Liver (tissue), 3 donors: ENCODE measurements around the gene CBLC.

Experiments used
- EGR1 ChIP-seq, 2 donors: IDR thresholded peaks; 2 replicates each; pipeline ENCODE4 v1.6.1; 2016 to 2018; ENCODE audit warnings: antibody characterized with exemption in 2 of 2, low read depth in 2 of 2
- GABPA ChIP-seq, 2 donors: IDR thresholded peaks in 1 of 2; conservative IDR thresholded peaks in 1 of 2; 2 replicates each; pipeline ENCODE4 v1.6.1; 2016; ENCODE audit warnings: antibody characterized with exemption in 2 of 2, mild to moderate bottlenecking in 1 of 2, moderate library complexity in 1 of 2
- JUND ChIP-seq, 2 donors: IDR thresholded peaks; 2 replicates each; pipeline ENCODE4 v1.6.1; 2016; ENCODE audit warnings: antibody characterized with exemption in 2 of 2
- RAD21 ChIP-seq, 2 donors: IDR thresholded peaks; 2 replicates each; pipeline ENCODE4 v1.6.1; 2016; ENCODE audit warnings: antibody characterized with exemption in 2 of 2, mild to moderate bottlenecking in 2 of 2
- REST ChIP-seq: IDR thresholded peaks from 2 replicates; pipeline ENCODE4 v1.6.1; 2016; ENCODE audit warnings: antibody characterized with exemption, mild to moderate bottlenecking
- SP1 ChIP-seq: IDR thresholded peaks from 2 replicates; pipeline ENCODE4 v1.6.1; 2018; ENCODE audit warnings: antibody characterized with exemption, mild to moderate bottlenecking
- YY1 ChIP-seq: IDR thresholded peaks from 2 replicates; pipeline ENCODE4 v1.6.1; 2016; ENCODE audit warnings: antibody characterized with exemption, mild to moderate bottlenecking
- TF ChIP-seq, protein P1 (sequence below): fragments of 150-350 bp; IDR thresholded peaks from 2 replicates; pipeline ENCODE4 v1.5.1; 2017; ENCODE audit warnings: improper control_type of control experiment, low read depth, low read length; ENCODE audit not compliant: missing input control
- TF ChIP-seq, protein P2 (sequence below): IDR thresholded peaks from 2 replicates; pipeline ENCODE4 v1.6.1; 2016; ENCODE audit warnings: antibody characterized with exemption
- TF ChIP-seq, protein P3 (sequence below): IDR thresholded peaks from 2 replicates; pipeline ENCODE4 v1.6.1; 2016; ENCODE audit warnings: antibody characterized with exemption
- donor health status: healthy.
- donor health status: healthy.

- TF ChIP-seq, protein P1, sequence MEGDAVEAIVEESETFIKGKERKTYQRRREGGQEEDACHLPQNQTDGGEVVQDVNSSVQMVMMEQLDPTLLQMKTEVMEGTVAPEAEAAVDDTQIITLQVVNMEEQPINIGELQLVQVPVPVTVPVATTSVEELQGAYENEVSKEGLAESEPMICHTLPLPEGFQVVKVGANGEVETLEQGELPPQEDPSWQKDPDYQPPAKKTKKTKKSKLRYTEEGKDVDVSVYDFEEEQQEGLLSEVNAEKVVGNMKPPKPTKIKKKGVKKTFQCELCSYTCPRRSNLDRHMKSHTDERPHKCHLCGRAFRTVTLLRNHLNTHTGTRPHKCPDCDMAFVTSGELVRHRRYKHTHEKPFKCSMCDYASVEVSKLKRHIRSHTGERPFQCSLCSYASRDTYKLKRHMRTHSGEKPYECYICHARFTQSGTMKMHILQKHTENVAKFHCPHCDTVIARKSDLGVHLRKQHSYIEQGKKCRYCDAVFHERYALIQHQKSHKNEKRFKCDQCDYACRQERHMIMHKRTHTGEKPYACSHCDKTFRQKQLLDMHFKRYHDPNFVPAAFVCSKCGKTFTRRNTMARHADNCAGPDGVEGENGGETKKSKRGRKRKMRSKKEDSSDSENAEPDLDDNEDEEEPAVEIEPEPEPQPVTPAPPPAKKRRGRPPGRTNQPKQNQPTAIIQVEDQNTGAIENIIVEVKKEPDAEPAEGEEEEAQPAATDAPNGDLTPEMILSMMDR = no peak
- TF ChIP-seq JUND (IDR thresholded peaks at IDR 0.05) (no peak), GABPA (IDR thresholded peaks at IDR 0.05 in 1 of 2, conservative IDR thresholded peaks at IDR 0.05 in 1 of 2) (no peak), RAD21 (IDR thresholded peaks at IDR 0.05) (no peak), SP1 (no peak), REST (no peak), EGR1 (IDR thresholded peaks at IDR 0.05; ENCODE audit: low read depth in 2 of 2) (no peak), YY1 (no peak)
- TF ChIP-seq, protein P2, sequence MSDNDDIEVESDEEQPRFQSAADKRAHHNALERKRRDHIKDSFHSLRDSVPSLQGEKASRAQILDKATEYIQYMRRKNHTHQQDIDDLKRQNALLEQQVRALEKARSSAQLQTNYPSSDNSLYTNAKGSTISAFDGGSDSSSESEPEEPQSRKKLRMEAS = no peak
- TF ChIP-seq, protein P3, sequence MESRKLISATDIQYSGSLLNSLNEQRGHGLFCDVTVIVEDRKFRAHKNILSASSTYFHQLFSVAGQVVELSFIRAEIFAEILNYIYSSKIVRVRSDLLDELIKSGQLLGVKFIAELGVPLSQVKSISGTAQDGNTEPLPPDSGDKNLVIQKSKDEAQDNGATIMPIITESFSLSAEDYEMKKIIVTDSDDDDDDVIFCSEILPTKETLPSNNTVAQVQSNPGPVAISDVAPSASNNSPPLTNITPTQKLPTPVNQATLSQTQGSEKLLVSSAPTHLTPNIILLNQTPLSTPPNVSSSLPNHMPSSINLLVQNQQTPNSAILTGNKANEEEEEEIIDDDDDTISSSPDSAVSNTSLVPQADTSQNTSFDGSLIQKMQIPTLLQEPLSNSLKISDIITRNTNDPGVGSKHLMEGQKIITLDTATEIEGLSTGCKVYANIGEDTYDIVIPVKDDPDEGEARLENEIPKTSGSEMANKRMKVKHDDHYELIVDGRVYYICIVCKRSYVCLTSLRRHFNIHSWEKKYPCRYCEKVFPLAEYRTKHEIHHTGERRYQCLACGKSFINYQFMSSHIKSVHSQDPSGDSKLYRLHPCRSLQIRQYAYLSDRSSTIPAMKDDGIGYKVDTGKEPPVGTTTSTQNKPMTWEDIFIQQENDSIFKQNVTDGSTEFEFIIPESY = no peak
Measured at GRCh38 chr19:44848812-44849447, 71.2 kb downstream of the CBLC start.
